ENCODE data around the gene WDR82.
"Not testable (repeated sequence)": the region's sequence is repeated elsewhere in the genome, so short reads cannot be mapped to it uniquely, and the experiment has no call there.

The WDR82 gene

DNA sequence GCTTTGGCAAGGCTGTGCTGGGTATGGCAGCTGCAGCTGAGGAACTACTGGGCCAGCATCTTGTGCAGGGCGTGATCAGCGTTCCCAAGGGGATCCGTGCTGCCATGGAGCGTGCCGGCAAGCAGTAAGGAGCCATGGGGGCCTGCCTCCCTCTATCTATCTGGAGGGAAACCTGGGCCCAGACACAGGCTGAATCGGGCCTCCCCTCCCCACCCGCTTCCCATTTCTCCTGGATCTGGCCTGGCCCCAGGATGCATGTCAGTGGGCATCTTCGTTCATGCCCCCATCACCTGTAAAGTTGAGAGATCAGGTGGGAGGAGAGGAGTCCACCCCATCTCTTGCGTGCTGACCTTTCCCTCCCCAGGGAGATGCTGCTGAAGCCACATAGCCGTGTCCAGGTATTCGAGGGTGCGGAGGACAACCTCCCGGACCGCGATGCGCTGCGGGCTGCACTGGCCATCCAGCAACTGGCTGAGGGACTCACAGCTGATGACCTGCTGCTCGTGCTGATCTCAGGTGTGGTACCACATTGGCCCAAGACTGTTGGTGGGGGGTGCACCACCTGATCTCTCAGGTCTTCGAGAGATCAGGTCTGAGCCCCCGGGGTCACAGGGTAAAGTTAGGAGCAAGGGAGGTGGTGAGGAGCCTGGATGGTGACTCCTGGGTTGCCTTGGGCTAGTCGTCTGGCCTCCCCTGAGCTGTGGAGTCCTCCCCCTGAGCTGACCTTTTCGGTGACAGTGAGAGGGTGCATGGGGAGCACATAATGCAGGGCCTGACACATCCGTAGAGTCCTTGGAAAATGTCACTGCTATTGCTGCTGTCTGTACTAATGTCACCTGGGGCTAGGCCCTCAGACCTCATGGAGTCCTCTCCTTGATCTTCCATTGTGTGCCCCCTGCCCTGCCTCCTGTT lies 12.4 kb upstream of the WDR82 start:
- H3K4me3 ChIP-seq (ENCODE audit: low read length) = no peak overlapping the region

DNA sequence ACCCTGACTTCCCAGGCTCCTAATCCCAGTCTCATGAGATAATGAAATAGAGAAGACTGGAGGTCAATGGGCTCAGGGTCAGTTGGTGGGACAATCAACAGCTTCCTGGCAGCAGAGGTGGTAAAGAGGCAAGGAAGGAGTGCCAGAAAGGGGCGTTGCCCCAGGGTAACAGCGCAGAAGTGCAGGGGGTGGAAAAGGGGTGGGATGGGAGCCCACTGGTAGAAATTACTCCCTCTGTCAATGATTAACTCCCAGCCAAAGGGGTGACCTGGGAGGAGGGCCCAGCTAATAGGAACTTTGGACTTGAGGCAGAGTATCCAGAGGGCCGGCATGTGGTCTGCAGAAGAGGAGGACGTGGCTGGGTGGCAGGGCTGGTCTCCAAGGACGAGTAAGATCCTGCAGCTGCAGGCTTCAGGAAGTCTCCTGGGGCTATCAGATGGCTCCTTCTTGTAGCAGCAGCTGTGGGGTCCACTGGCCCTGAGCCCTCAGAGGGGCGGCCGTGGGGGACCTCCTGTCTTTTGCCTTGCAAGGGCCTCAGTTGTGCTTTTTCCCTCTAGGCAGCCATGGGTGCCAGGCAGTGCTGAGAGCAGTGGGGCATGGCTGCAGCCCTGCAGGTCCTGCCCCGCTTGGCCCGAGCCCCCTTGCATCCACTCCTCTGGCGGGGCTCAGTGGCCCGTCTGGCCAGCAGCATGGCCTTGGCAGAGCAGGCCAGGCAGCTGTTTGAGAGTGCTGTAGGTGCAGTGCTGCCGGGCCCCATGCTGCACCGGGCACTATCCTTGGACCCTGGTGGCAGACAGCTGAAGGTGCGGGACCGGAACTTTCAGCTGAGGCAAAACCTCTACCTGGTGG lies 11.5 kb upstream of the WDR82 start:
- Histone ChIP-seq H3K4me1 (ENCODE audit: insufficient read depth, low read length) (peaks cover 10% of the 10 kb centered on the region), H2AFZ (ENCODE audit: low read depth, low read length) (no peak overlapping the region), H3K4me3 (ENCODE audit: low read length) (no peak overlapping the region), H3K9me3 (ENCODE audit: low read length) (no peaks in the 10 kb centered on the region), H3K36me3 (ENCODE audit: insufficient read depth, low read length) (peaks cover 26% of the 10 kb centered on the region), H3K27me3 (ENCODE audit: insufficient read depth, low read length) (no peaks in the 10 kb centered on the region)

More for the DNA sequence above, 12.4 kb upstream of the WDR82 start:
- peaks cover 26% of the 10 kb centered on the region for H3K36me3 ChIP-seq (ENCODE audit: insufficient read depth, low read length)
- peaks cover 10% of the 10 kb centered on the region for H3K4me1 ChIP-seq (ENCODE audit: insufficient read depth, low read length)
- H3K9me3 ChIP-seq (ENCODE audit: low read length) = no peaks in the 10 kb centered on the region
- H2AFZ ChIP-seq (ENCODE audit: low read depth, low read length) = no peak overlapping the region
- no peaks in the 10 kb centered on the region for H3K27me3 ChIP-seq (ENCODE audit: insufficient read depth, low read length)

DNA sequence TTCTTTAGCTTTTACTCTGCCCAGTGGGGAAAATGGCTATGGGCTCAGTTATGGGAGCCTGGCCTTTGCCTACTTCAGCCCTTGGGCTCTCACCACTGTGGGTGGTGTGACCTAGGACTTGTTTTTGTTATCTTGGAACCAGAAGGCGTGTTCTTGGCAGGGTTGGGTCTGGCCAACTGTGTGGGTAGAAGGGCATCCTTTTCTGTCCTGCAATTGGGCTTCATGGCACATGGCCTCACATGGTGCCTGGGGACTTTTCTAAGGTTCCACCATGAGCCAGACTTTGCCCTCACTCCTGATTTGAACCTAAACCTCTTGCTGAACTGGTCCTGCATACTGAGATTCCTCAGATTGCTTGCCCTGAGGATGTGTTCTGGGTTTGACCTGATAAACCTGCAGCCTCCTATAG lies 10.9 kb upstream of the WDR82 start:
- Histone ChIP-seq H3K36me3 (ENCODE audit: insufficient read depth, low read length) (peaks cover 28% of the 10 kb centered on the region), H3K9me3 (ENCODE audit: low read length) (no peaks in the 10 kb centered on the region), H3K4me1 (ENCODE audit: insufficient read depth, low read length) (peaks cover 10% of the 10 kb centered on the region), H2AFZ (ENCODE audit: low read depth, low read length) (no peak overlapping the region), H3K4me3 (ENCODE audit: low read length) (no peak overlapping the region), H3K27me3 (ENCODE audit: insufficient read depth, low read length) (no peaks in the 10 kb centered on the region)

DNA sequence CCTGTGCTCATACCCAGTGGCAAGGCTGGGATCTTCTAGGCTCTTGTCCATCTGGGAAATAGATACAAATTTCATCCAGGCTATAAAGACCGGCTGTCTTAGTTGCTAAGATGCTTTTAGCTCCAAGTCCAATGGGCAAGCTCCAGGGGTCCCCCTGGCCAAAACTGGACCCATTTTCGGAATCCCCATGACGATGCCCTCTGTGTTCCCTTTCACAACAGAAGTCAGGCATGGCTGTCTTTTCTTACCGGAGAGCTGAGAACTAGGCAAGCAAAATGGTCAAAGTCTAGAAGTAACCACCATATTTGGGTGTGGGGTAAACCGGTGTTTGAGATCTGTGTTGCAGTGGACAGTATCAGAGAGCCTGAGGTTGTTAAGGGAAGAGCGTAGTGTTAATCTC lies 10.2 kb upstream of the WDR82 start:
- H3K9me3 ChIP-seq (ENCODE audit: low read length) = no peaks in the 10 kb centered on the region
- H2AFZ ChIP-seq (ENCODE audit: low read depth, low read length) = no peak overlapping the region
- H3K36me3 ChIP-seq (ENCODE audit: insufficient read depth, low read length) = peaks cover 30% of the 10 kb centered on the region
- H3K4me3 ChIP-seq (ENCODE audit: low read length) = peak overlapping the region; percentile 67
- H3K27me3 ChIP-seq (ENCODE audit: insufficient read depth, low read length) = no peaks in the 10 kb centered on the region
- H3K4me1 ChIP-seq (ENCODE audit: insufficient read depth, low read length) = peaks cover 13% of the 10 kb centered on the region

DNA sequence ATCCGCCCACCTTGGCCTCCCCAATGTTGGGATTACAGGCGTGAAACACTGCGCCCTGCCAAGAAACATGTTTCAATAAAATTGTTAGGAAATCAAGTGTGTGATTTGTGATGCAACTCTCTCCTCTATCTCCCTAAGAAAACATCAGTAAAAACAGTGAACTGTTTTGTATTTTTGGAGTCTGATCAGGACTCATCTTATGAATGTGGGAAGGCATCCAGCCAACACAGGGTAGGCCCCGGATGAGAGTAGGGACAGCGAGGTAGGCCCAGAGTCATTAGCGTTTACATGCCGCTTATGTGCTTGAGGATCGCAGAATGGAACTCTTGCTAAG lies 8.3 kb upstream of the WDR82 start:
- Histone ChIP-seq H3K36me3 (ENCODE audit: insufficient read depth, low read length) (peaks cover 19% of the 10 kb centered on the region), H3K9me3 (ENCODE audit: low read length) (no peaks in the 10 kb centered on the region), H2AFZ (ENCODE audit: low read depth, low read length) (no peak overlapping the region), H3K27me3 (ENCODE audit: insufficient read depth, low read length) (no peaks in the 10 kb centered on the region), H3K4me1 (ENCODE audit: insufficient read depth, low read length) (peaks cover 20% of the 10 kb centered on the region), H3K4me3 (ENCODE audit: low read length) (peak overlapping the region; percentile 67)

DNA sequence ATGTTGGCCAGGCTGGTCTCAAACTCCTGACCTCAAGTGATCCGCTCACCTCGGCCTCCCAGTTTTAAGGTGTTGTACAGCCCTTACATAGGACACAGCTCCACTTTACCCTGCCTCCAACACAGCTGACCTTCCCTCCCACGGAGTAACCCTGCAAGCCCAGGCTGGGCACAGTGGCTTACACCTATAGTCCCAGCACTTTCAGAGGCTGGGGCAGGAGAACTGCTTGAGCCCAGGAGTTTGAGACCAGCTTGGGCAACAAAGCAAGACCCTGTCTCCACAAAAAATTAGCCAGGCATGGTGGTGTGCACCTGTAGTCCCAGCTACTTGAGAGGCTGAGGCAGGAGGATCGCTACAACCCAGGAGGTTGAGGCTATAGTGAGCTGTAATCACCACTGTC lies 5.6 kb upstream of the WDR82 start:
- H3K27me3 ChIP-seq (ENCODE audit: insufficient read depth, low read length); H3K36me3 ChIP-seq (ENCODE audit: insufficient read depth, low read length); H2AFZ ChIP-seq (ENCODE audit: low read depth, low read length); H3K4me3 ChIP-seq (ENCODE audit: low read length); H3K9me3 ChIP-seq (ENCODE audit: low read length): not testable (repeated sequence)
- H3K4me1 ChIP-seq (ENCODE audit: insufficient read depth, low read length) = peaks cover 34% of the 10 kb centered on the region

DNA sequence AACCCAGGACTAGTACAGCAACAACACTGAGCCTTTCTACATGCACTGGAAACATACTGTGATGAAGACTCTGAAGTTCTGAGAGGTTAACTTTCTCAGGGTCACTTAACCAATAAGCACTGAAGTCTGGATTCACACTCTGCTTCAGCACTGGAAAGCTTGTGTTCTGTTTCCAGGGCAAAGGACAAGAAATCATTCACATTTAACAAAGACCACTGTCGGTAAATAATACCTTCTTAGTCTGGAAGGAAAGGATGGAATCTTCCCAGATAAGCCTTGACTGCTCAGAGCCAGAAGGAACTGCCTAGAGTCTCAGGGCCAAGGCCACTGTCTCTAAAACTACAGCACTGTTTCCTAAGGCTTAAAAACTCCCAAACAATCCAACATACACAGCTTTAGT lies 4.9 kb upstream of the WDR82 start:
- peaks cover 34% of the 10 kb centered on the region for H3K4me1 ChIP-seq (ENCODE audit: insufficient read depth, low read length)
- no peaks in the 10 kb centered on the region for H3K27me3 ChIP-seq (ENCODE audit: insufficient read depth, low read length)
- no peaks in the 10 kb centered on the region for H3K9me3 ChIP-seq (ENCODE audit: low read length)
- no peak overlapping the region for H2AFZ ChIP-seq (ENCODE audit: low read depth, low read length)
- H3K4me3 ChIP-seq (ENCODE audit: low read length) = no peak overlapping the region
- H3K36me3 ChIP-seq (ENCODE audit: insufficient read depth, low read length) = peaks cover 9% of the 10 kb centered on the region

DNA sequence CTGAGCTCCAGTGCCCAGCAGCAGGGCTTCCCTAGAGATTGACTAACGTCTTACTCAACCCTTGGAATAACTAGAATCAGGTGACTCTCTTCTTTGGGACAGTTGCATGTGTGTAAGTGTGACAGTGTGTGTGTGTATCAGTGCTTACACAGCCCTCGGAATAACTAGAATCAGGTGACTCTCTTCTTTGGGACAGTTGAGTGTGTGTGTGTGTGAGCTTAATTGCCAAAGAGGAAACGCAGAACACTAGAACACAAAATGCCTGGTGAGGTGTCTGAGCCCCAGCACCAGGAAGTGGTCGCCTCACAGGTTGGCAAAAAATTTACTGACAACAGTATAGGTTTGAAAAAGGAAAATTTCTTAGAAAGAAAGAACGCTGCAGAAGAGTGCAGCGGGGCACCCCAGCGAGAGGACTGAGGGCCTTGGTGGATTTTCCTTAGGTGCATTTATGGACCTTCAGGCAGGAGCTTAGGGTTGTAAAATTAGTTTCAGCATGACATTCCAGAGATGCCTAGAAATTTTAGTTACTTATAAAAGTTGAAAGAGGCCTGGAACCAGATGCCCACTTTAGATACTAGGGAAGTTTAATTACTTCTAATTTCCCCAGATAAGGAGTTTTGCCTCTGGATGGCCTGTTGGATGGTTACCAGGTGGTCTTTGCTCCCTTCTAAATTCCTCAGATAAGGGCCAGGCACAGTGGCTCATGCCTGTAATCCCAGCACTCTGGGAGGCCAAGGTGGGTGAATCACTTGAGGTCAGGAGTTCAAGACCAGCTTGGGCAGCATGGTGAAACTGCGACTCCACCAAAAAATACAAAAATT lies 3.7 kb upstream of the WDR82 start:
- no peak overlapping the region for H2AFZ ChIP-seq (ENCODE audit: low read depth, low read length)
- H3K36me3 ChIP-seq (ENCODE audit: insufficient read depth, low read length) = peaks cover 9% of the 10 kb centered on the region
- H3K4me3 ChIP-seq (ENCODE audit: low read length) = no peak overlapping the region
- H3K9me3 ChIP-seq (ENCODE audit: low read length) = no peaks in the 10 kb centered on the region
- H3K4me1 ChIP-seq (ENCODE audit: insufficient read depth, low read length) = peaks cover 36% of the 10 kb centered on the region
- no peaks in the 10 kb centered on the region for H3K27me3 ChIP-seq (ENCODE audit: insufficient read depth, low read length)

DNA sequence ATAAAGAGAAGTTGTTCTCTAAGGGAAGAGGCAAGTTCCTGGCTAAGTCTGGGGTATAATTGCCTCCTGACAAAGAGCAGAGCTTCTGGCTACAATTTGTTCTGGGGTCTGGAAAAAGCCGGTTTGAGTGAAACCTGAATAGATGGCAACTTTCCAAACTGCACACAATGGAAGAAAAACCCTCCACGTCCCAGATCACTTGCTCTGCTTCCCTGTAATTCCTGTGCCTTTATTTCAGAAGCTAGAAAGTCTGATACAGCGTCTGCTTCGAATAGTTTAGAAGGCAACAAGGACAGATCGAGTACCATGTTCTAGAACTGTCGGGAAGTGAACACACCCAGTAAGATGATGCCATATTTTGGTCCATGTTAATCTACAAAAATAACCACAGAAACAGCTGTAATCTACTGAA lies 1.6 kb upstream of the WDR82 start:
- Histone ChIP-seq H3K4me3 (ENCODE audit: low read length) (no peak overlapping the region), H2AFZ (ENCODE audit: low read depth, low read length) (peak overlapping the region; percentile 9), H3K9me3 (ENCODE audit: low read length) (no peaks in the 10 kb centered on the region), H3K4me1 (ENCODE audit: insufficient read depth, low read length) (peaks cover 44% of the 10 kb centered on the region), H3K36me3 (ENCODE audit: insufficient read depth, low read length) (peaks cover 13% of the 10 kb centered on the region), H3K27me3 (ENCODE audit: insufficient read depth, low read length) (no peaks in the 10 kb centered on the region)

DNA sequence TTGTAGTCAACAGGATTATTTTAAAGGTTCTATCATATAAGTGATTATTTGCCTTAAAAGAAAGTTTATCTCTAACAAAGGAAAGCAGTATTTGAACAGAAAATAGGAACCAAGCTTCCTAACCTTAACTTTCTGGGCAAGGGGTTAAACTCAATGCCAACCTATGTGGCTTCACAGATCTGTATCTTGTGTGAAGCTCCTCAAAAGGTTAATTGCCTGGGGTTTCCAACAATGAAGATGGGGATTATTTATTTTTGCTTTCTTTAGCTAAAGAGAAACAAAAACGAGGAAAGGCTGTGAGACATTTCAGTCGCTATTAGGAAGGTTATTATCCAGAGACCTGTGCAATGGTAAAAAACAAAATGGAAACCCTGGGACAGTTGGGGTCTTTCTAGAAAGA lies 1.1 kb upstream of the WDR82 start:
- Histone ChIP-seq H2AFZ (ENCODE audit: low read depth, low read length) (peak overlapping the region; percentile 9), H3K4me1 (ENCODE audit: insufficient read depth, low read length) (peaks cover 44% of the 10 kb centered on the region), H3K4me3 (ENCODE audit: low read length) (no peak overlapping the region), H3K27me3 (ENCODE audit: insufficient read depth, low read length) (no peaks in the 10 kb centered on the region), H3K36me3 (ENCODE audit: insufficient read depth, low read length) (peaks cover 14% of the 10 kb centered on the region), H3K9me3 (ENCODE audit: low read length) (no peaks in the 10 kb centered on the region)

DNA sequence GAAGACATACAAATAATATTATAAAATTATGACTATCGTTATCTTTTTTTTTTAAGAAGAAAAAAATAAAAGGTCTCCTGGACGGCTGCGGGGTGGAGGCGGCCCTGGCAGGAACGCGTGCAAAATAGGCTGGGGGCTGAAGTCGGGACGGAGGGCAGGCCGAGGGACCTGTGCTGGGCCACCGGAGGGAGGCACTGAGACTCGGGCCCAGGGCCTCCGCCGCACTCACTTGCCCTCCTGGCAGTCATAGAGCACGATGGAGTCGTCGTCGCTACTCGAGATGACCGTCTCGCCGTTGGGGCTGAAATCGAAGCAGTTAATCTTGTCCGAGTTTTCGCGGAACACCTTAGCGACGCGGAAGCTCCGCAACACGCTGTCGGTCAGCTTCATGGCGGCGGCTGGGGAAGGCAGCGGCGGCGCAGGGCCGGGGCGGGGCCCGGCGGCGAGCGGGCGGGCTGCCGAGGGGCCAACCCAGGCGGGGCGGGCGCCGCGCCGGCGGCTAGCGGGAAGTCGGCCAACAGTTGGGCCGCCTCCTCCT lies 408 bp downstream of the WDR82 start:
- Histone ChIP-seq H3K4me3 (ENCODE audit: low read length) (peak overlapping the region; percentile 84), H2AFZ (ENCODE audit: low read depth, low read length) (no peak overlapping the region), H3K4me1 (ENCODE audit: insufficient read depth, low read length) (peaks cover 35% of the 10 kb centered on the region), H3K9me3 (ENCODE audit: low read length) (no peaks in the 10 kb centered on the region), H3K27me3 (ENCODE audit: insufficient read depth, low read length) (no peaks in the 10 kb centered on the region), H3K36me3 (ENCODE audit: insufficient read depth, low read length) (peaks cover 21% of the 10 kb centered on the region)

DNA sequence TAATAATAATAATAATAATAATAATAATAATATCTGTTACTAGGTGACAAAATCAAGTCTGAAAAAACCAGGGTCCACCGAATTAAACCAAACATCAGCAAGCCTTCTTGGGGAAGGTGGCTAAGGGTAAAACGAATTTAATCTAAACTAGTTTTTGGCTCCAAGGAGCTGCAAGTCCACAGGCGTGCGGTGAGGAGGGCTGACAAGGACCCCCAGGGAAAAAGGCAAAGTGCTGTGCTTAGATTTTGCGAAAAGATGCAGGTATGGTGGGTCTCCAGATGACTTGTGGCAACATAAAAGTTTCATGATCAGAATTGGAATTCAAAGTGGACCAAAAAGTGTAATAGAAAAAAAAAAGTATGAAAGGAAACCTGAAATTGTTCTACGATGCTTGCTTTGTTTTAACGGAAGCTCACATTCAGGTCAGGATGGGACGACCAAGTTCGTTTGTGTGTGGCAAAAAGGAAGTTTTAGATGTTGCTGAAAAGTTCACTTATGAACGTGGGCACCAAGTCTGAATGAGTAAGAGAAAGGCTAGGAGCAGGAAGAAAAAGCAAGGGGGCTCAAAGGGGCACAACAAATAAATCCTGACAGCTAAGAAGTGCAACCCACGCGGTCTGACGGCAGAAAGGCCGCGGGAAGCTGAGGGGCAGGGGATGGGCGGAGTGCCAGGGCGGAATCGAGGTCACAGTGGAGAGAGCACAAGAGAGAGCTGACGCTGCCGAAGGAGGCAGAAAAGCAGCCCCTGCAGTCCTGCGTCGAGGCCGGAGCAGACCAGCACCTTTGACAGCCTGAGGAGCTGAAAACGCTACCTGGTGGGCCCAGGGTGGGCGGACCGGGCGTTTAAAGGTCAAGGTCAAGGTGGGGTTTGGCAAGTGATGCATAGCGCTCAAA lies 1.1 kb downstream of the WDR82 start:
- Histone ChIP-seq H3K36me3 (ENCODE audit: insufficient read depth, low read length) (peaks cover 27% of the 10 kb centered on the region), H3K9me3 (ENCODE audit: low read length) (no peaks in the 10 kb centered on the region), H3K27me3 (ENCODE audit: insufficient read depth, low read length) (no peaks in the 10 kb centered on the region), H3K4me1 (ENCODE audit: insufficient read depth, low read length) (peaks cover 34% of the 10 kb centered on the region), H3K4me3 (ENCODE audit: low read length) (peak overlapping the region; percentile 84), H2AFZ (ENCODE audit: low read depth, low read length) (no peak overlapping the region)

Data from neuron (in vitro differentiated cells).